ENCODE measurements around the gene ARPC1B. TPM values are rescaled to one million over a fixed set of nuclear protein-coding genes. Genes with fewer than 3 reads are reported as not detected.
"Not testable (repeated sequence)": the region's sequence is repeated elsewhere in the genome, so short reads cannot be mapped to it uniquely, and the experiment has no call there.

The ARPC1B gene
- total and polyA plus RNA-seq, 2 donors from 2014 or later: 74.1 to 216 TPM

GRCh38 chr7:99352247-99352646, 22.3 kb upstream of the ARPC1B start:
- TF ChIP-seq CTCF (IDR thresholded peaks at IDR 0.05; ENCODE audit: borderline replicate concordance, extremely low read depth, insufficient read depth): no peak
- no peak for FAIRE-seq
- intact Hi-C loops (cut with DNase I): no loop called here

GRCh38 chr7:99355098-99355497, 19.4 kb upstream of the ARPC1B start:
- no peak for FAIRE-seq
- Histone ChIP-seq H3K36me3 (ENCODE audit: control insufficient read depth in 2 of 3, insufficient read depth in 3 of 3, low read length in 3 of 3) (peaks cover 7 to 42% (median 27%) of the 10 kb centered on the region in 3 donors), H3K27ac (ENCODE audit: low read depth in 2 of 2, low read length in 2 of 2) (no peak overlapping the region), H3K4me3 (ENCODE audit: low read length in 3 of 3) (no peak overlapping the region), H3K9ac (ENCODE audit: low read length in 3 of 3) (no peak overlapping the region), H3K9me3 (ENCODE audit: control insufficient read depth in 2 of 3, insufficient read depth in 1 of 3, low read length in 3 of 3) (no peaks in the 10 kb centered on the region), H3K4me1 (ENCODE audit: control insufficient read depth in 2 of 3, insufficient read depth in 2 of 3, low read depth in 1 of 3, low read length in 3 of 3) (no peaks in the 10 kb centered on the region), H3K27me3 (ENCODE audit: control insufficient read depth, insufficient read depth, low read length) (no peaks in the 10 kb centered on the region)
- no peak for DNase-seq
- no peak for TF ChIP-seq CTCF (IDR thresholded peaks at IDR 0.05; ENCODE audit: borderline replicate concordance, extremely low read depth, insufficient read depth)
- intact Hi-C loops (cut with DNase I): no loop called here

More at GRCh38 chr7:99352247-99352646, 22.3 kb upstream of the ARPC1B start:
- Histone ChIP-seq H3K27ac (ENCODE audit: low read depth in 2 of 2, low read length in 2 of 2) (no peak overlapping the region), H3K4me3 (ENCODE audit: low read length in 3 of 3) (no peak overlapping the region), H3K9ac (ENCODE audit: low read length in 3 of 3) (no peak overlapping the region), H3K9me3 (ENCODE audit: control insufficient read depth in 2 of 3, insufficient read depth in 1 of 3, low read length in 3 of 3) (no peaks in the 10 kb centered on the region), H3K27me3 (ENCODE audit: control insufficient read depth, insufficient read depth, low read length) (no peaks in the 10 kb centered on the region), H3K4me1 (ENCODE audit: control insufficient read depth in 2 of 3, insufficient read depth in 2 of 3, low read depth in 1 of 3, low read length in 3 of 3) (no peaks in the 10 kb centered on the region), H3K36me3 (ENCODE audit: control insufficient read depth in 2 of 3, insufficient read depth in 3 of 3, low read length in 3 of 3) (peaks cover 4 to 36% (median 21%) of the 10 kb centered on the region in 3 donors)
- no peak for DNase-seq

GRCh38 chr7:99357701-99358490, 16.6 kb upstream of the ARPC1B start:
- no peak overlapping the region for H3K27ac ChIP-seq (ENCODE audit: low read depth in 2 of 2, low read length in 2 of 2)
- no peak for TF ChIP-seq CTCF (IDR thresholded peaks at IDR 0.05; ENCODE audit: borderline replicate concordance, extremely low read depth, insufficient read depth)
- FAIRE-seq (no peak), DNase-seq (peak in 1 of 5 donors; percentile 52)
- H3K36me3 ChIP-seq (ENCODE audit: control insufficient read depth in 2 of 3, insufficient read depth in 3 of 3, low read length in 3 of 3): peaks cover 3 to 34% (median 25%) of the 10 kb centered on the region in 3 donors
- no peaks in the 10 kb centered on the region for H3K27me3 ChIP-seq (ENCODE audit: control insufficient read depth, insufficient read depth, low read length)
- no peaks in the 10 kb centered on the region for H3K4me1 ChIP-seq (ENCODE audit: control insufficient read depth in 2 of 3, insufficient read depth in 2 of 3, low read depth in 1 of 3, low read length in 3 of 3)
- H3K9ac ChIP-seq (ENCODE audit: low read length in 3 of 3): no peak overlapping the region
- intact Hi-C loops (cut with DNase I): no loop called here
- H3K9me3 ChIP-seq (ENCODE audit: control insufficient read depth in 2 of 3, insufficient read depth in 1 of 3, low read length in 3 of 3): no peaks in the 10 kb centered on the region
- H3K4me3 ChIP-seq (ENCODE audit: low read length in 3 of 3): no peak overlapping the region

- H3K27ac ChIP-seq (ENCODE audit: low read depth in 2 of 2, low read length in 2 of 2); H3K4me1 ChIP-seq (ENCODE audit: control insufficient read depth in 2 of 3, insufficient read depth in 2 of 3, low read depth in 1 of 3, low read length in 3 of 3); H3K9ac ChIP-seq (ENCODE audit: low read length in 3 of 3); H3K4me3 ChIP-seq (ENCODE audit: low read length in 3 of 3); FAIRE-seq; DNase-seq; H3K27me3 ChIP-seq (ENCODE audit: control insufficient read depth, insufficient read depth, low read length); H3K9me3 ChIP-seq (ENCODE audit: control insufficient read depth in 2 of 3, insufficient read depth in 1 of 3, low read length in 3 of 3); intact Hi-C loops (cut with DNase I): not testable (repeated sequence)
- peaks cover 3 to 35% (median 28%) of the 10 kb centered on the region in 3 donors for H3K36me3 ChIP-seq (ENCODE audit: control insufficient read depth in 2 of 3, insufficient read depth in 3 of 3, low read length in 3 of 3)
Measured at GRCh38 chr7:99358521-99358920, 16.0 kb upstream of the ARPC1B start.

All from kidney (tissue), 14 donors.